ENCODE measurements around the gene ESRRB.

DNA sequence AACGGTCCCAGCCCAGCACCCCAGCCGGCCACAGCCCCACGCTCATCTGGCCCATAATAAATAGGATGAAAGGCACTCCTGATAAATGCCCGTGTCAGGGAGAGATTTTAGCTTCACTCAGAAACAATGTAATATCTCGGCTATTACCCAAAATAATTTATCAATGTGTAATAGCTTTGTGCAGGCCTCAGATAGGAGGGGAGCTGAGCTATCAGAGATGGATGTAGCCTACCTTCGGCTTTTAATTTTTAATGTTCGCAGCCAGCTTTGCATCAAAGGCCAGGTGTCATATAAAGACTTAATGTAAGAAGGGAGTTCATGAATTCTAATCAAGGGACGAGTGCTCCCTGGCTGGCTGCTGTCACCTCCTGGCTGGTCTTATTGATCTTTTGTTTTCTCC is 171.9 kb downstream of the ESRRB start:
- TF ChIP-seq, protein P1, sequence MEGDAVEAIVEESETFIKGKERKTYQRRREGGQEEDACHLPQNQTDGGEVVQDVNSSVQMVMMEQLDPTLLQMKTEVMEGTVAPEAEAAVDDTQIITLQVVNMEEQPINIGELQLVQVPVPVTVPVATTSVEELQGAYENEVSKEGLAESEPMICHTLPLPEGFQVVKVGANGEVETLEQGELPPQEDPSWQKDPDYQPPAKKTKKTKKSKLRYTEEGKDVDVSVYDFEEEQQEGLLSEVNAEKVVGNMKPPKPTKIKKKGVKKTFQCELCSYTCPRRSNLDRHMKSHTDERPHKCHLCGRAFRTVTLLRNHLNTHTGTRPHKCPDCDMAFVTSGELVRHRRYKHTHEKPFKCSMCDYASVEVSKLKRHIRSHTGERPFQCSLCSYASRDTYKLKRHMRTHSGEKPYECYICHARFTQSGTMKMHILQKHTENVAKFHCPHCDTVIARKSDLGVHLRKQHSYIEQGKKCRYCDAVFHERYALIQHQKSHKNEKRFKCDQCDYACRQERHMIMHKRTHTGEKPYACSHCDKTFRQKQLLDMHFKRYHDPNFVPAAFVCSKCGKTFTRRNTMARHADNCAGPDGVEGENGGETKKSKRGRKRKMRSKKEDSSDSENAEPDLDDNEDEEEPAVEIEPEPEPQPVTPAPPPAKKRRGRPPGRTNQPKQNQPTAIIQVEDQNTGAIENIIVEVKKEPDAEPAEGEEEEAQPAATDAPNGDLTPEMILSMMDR (IDR thresholded peaks at IDR 0.05) = no peak
- TF ChIP-seq ZFX (IDR thresholded peaks at IDR 0.05; ENCODE audit: borderline replicate concordance) = no peak
